Islet precursor cell (in vitro differentiated cells): ENCODE measurements around the gene TMEM184C.
A peak's percentile ranks its signal among the peaks of the same experiment; 100 is the strongest.

Source experiments
- DNase-seq: peaks from one replicate; pipeline ENCODE4 v3.0.0-alpha.2; 2018

TMEM184C gene

DNA sequence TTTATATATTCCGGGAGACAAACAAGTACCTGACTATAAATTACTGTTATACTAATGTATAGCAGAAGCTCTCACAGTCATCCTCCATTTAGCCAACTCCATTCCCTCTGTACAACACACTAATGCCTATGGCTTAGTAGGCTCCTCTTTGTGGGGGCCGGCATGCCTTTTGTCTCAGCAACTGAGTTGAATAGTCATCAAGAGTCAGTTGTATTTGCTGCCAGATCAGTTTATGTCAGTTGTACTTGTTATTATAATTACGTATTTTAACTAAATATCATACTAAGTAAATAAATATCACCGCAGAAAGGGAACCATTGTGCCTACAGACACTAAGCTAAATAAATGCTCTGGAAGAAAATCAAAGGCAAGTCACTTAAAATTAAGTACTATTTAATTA is 56.9 kb downstream of the TMEM184C start:
- no peak for DNase-seq

DNA sequence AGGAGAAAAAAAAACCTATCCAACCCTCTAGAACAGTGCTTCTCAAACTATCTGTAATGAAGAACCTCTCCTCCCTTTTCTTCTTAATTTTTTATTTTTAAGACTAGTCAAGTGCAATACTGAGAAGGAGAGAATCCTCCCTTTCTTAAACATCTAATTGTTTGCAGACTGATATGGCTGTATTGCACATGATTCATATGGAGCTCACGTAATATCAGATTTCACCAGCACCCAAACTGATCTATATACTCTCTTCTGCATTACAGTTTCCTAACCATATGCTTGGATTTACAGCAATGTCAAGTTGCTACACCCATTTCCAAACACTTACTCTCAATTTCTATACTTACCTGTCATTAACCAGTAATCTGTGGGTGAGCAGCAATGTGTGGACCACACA is 57.3 kb downstream of the TMEM184C start:
- DNase-seq, result no peak

DNA sequence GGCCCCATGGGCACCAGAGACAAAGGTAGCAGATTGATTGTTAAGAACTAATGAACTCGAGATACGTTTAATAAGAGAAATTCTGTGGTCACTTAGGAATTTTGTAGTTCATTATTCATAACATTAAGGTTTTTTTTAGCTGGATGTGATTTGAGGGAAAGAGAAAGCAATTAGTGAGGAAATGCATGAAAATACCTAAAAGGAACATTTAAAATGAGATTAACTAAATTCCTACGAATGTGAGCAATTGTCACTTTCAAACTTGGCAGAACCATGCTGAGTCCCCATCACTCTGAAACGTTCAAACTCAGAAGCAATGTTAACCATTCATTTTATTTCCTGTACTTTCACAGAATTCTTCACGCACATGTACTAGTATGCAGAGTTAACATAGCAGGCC is 60.9 kb downstream of the TMEM184C start:
- no peak for DNase-seq

DNA sequence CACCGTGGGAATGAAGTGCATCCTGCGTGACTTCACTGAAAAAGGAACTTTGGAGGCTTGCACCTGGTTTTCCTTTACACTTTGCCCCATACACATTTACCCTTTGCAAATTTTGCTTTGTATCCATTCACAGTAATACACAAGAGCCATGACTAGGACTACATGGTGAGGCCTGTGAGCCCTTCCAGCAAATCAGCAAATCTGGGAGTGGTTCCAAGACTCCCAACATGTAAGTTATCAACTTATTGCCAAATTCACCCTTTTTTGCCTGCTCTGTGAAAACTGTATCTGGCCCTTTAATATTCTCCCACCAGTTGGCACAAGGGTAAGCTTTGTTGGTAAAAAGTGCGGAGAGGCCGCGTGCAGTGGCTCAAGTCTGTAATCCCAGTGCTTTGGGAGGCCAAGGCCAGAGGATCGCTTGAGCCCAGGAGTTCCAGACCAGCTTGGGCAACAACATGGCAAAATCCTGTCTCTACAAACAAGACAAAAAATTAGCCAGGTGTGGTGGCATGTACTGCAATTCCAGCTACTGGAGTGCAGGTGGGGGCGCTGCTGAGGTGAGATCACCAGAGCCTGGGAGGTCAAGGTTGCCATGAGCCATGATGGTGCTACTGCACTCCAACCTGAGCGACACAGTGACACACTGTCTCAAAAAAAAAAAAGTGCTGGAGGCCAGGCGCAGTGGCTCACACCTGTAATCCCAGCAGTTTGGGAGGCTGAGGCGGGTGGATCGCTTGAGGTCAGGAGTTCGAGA is 61.8 kb downstream of the TMEM184C start:
- peak; percentile 72 for DNase-seq

DNA sequence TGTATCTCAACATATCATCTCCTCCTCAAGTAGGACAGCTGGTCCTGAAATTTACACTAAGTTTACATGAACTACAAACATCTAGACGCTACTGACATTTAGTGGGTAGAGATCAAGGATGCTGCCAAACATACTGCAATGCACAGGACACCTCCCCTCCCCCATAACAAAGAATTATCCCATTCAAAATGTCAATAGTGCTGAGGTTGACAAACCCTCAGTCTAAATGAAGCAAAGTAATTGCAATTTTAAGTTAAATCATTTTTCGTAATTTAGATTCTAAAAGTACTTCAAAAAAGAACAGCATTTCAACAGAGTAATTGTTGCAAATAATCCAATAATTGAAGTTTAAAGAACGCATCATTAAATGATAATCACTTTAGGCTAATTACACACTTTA is 65.6 kb downstream of the TMEM184C start:
- DNase-seq, result no peak

DNA sequence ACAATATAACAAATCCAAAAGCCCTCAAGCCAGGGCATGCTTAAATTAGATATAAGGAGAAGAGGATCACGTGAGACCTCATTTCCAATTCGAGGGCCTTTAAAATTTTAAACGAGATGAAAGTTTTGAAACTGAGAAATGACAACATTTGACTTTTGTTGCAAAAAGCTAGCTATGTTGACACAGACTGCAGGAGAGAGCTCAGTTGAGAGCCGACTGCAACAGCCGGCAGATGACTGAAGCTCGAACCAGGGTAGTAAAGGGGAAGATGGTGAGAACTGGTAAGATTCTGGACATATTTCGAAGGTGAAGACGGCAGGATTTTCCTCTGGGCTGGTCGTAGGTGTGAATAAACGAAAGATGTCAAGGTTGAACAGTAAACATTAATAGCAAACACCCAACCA is 66.0 kb downstream of the TMEM184C start:
- no peak for DNase-seq

DNA sequence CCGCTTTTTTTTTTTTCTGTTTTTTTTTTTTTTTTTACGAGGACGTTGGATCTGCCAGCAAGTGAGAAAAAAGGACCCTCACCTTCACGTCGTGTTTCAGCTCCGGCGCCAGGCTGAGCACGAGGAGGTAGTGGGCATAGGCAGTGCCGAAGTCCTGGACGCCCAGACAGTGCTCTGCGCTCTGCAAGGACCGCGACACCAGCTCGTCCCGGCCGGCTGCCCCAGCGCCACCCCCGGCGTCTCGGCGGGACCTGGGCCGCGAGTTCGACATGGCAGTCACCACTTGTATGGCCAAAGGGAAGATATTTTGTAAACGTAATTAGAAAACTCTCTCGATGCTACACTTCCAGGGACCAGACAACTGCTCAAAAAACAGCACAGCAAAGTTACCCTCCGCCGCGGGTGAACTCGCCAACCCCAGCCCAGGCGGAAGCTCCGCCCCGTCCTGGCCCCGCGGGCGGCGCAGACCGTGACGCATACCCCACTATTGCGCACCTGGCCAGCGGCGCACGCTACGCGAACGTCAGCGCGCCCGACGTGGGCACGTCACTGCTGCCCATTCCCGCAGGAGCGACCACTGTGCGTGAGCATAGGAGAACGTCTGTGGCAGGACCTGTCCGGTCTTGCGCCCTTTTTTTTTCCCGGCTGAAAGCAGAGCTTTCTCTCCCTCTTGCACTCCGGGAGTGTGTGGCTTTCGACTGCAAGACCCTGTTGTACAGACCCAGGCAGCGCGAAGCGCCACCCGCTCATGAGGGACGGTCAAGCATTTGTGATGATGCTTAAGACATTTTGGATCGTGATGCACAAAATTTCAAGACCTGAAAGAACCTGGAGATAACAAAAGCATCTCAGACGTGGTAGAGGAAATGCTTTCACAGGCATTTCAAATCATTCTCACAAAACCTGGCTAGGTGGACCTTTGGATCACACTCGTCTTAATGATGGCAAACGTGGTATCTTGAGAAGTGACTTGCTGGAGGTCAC is 66.8 kb downstream of the TMEM184C start, which contains the start of gene PRMT9:
TSS of gene PRMT9 (minus strand) at position 447 of the 984 bp plus-strand sequence. CDS start at position 271, 176 bp downstream.
- DNase-seq, result peak; percentile 94

DNA sequence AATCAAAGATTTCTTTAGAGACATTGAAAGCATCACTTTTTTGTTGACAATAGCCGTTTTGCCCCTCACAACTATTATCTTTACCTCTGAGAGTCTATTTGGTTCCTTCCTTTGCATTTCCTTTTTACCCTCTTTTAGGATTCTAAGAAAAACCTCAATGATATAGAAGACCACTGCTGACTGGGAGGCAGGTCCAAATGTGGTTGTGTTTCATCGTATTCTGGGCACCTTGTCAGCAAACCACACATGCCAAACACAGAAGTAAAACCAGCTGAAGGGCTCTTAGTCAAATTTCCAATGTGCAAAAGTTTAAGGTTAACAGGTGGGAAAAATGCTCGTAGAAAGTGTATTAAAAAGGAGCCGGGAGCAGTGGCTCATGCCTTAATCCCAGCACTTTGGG is 71.9 kb downstream of the TMEM184C start:
- DNase-seq, result no peak

DNA sequence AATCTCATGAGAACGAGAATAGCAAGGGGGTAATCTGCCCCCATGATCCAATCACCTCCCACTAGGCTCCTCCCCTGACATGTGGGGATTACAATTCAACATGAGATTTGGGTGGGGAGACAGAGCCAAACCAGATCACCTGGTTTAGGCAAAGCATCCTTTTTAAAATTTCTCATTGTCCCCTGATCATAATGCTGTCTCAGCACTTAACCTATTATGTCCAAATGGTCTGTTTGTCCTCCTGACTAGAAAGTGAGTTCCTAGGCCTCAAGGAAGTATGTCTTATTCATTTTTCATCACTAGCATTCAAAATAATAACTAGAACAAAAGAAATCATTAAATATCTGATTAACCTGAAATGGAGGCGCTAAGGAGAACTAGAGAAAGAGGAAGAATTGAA is 74.6 kb downstream of the TMEM184C start:
- no peak for DNase-seq

DNA sequence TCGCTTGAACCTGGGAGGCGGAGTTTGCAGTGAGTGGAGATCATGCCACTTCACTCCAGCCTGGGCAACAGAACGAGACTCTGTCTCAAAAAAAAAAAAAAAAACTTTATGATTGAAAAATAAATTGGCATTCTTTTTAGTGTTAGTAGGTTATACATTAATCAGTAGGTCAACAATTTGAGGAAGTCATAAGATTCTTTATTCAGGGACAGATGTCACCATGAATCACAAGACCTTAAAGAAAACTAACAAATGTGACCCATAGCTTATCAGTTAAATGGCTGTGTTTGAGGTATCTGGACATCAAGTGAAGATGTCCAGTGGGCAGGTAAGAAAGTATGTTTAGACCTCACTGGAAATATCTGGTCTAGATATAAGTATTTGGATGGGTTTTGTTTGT is 76.0 kb downstream of the TMEM184C start:
- no peak for DNase-seq

DNA sequence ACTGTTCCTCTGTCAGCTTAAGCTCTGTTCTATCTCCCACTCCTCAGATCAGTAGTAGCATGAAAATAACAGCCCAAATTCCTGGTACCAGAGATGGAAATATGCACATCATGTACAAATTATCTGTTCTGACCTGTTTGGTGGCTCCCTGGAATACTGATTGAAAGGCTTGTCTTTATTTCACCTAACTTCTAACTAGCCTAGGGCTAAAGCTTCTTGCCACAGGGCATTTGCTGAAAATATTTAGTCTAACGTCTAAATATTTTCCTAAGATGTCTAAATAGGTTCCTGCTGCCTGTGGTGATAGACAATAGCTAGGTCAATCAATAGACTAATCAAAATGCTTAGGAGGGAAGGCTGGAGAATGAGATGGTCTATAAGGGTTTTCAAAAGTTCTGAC is 79.7 kb downstream of the TMEM184C start:
- no peak for DNase-seq

DNA sequence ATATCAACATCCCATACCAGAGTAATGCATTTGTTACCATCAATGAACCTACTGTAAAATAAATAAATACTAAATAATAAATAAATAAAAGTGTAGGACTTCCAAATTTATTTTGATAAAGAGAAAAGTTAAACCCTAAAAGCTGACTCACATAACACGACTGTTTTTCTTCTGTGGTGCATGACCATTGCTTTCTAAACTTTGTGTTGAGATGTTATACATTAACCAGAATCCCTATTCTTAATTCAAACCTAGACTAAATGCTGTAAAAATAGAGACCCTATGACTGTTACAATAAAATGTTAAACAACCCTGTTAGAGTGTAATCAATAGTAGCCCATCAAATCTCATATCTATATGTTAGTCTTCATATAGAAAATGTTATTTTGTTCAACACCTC is 87.6 kb downstream of the TMEM184C start:
- no peak for DNase-seq

DNA sequence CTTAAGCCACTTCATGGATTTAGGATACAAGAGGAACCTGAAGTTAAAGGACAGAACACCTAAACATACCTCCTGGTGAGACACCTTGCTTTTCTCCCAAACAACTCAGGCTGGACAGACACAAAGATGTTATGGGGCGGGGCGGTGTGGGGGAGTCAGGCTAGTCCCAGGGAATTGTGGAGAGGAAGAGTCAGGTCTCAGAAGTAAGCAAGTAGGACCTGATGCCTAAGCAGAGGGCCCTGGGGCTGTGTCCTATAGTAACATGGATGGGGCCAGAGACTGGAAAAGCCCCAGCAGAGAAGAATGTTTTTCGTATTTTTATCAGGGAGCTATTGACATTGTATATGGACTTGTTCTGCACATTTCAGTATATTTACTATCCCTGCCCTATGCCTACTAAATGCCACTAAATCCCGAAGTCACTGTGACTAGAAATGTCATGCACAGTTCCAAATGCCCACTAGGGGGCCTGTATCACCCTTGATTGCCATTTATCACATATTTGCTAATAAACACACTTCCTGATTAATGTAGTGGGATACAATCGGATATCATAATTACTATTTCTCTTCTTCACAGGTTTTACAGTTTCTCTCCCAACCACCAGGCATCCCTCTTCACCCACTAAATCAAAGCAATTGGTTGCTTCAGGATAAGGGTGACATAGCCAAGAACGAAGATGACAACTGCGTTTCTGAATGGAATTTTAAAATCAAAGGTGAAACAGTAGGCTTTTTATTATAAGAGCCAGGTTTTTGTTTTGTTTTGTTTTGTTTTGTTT is 90.9 kb downstream of the TMEM184C start:
- no peak for DNase-seq

DNA sequence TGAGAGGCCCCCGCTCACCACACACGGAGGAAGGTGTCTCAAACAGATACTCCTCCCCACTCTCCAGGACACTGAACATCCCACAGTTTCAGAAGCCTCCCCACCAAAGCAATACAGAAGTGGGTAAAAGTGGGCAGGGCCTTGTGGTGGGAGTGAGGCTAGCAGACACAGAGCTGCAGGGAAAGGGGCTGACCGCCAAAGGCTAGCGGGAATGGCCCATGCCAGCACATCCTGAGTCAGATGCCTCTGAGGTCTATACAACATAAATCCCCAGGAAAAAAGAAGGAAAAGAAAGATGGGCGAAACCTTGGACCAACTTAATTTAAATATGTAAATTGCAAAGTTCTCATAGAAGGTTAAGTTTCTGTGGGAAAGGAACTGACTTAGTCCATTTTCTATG is 92.8 kb downstream of the TMEM184C start:
- DNase-seq, result no peak

DNA sequence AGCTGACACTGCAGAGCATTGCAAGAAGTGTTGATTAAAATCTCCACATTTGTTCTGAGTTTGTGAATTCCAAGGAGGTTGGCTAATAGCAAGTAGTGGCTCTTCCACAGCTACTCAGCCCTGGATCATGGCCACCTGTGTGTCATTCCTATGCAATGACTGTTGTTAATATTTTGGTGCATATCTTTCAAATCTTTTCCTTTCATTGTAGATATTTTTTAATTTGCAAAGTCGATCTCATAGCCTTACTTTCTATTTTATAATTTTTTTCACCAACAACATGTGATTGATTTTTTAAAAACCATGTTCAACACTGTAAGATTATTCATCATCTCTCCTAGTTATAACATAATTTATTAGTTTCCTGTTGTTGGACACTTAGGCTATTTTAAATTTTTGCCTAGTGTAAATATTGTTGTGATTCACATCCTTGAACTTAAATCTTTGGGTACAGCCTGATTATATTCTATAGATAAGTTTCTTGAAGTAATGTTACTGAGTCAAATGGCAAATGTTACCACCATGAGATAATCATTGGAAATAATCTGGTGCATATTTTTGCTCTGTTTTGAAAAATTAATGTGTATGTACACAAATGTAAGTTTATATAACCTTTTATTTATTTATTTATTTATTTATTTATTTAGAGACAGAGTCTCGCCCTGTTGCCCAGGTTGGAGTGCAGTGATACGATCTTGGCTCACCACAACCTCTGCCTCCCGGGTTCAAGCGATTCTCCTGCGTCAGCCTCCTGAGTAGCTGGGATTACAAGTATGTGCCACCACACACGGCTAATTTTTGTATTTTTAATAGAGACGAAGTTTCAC is 97.6 kb downstream of the TMEM184C start:
- DNase-seq, result no peak

DNA sequence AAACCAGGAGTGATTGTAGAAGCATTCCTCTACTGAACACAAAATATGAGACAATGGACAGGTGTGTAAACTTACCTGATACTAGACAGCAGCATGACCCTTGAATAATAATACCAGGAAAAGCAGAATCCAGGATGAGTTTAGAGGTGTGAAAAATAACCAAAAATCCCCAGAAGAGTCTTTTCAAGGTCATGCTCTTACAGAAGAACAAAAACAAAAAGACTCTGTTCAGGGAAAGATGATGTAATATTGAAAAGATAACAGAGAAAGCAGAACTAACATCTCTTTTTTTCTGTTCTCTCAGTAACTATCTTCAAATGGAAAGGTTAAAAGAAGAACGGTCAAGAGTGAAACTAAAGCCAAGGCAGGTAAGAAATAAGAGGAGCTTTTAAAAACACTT is 100.7 kb downstream of the TMEM184C start:
- no peak for DNase-seq
